Cardiac fibroblast (primary cell): ENCODE results near the gene TJP3.

Experiments
- DNase-seq, 2 donors: peaks; one replicate each; pipeline versions ENCODE4 v3.0.0 to v3.0.0-alpha.2; 2010; ENCODE audit warnings: low read depth in 2 of 2
- H3K4me3 ChIP-seq, 2 donors: replicated peaks in 1 of 2; 1 replicate in 1 of 2; 2 replicates in 1 of 2; pipeline ENCODE4 v1.5.1; 2011; ENCODE audit warnings: low read depth in 2 of 2, low read length in 2 of 2, mild to moderate bottlenecking in 2 of 2, moderate library complexity in 1 of 2
- TF ChIP-seq, protein P1 (sequence below): IDR thresholded peaks from one replicate; pipeline ENCODE4 v1.5.1; 2011; ENCODE audit warnings: low read depth, mild to moderate bottlenecking, low read length, inconsistent platforms

TJP3 gene

DNA sequence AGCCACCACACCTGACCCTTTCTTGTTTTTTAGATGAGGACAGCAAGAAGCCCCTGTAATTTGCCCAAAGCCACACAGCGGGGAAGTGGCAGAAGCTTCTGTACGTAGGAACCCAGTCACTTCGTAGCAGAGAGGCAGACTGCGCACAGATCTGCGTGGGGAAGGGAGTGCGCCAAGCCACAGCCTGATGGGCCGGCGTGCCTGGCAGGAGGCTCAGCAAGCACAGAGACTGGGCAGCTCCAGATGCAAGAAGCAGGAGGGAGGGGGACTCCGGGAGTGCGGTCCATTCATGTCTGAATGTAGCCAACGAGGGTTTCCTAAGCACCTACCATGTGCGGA lies 347 bp upstream of the TJP3 start:
- no peak for DNase-seq
- H3K4me3 ChIP-seq: no peak overlapping the region
- TF ChIP-seq, protein P1, sequence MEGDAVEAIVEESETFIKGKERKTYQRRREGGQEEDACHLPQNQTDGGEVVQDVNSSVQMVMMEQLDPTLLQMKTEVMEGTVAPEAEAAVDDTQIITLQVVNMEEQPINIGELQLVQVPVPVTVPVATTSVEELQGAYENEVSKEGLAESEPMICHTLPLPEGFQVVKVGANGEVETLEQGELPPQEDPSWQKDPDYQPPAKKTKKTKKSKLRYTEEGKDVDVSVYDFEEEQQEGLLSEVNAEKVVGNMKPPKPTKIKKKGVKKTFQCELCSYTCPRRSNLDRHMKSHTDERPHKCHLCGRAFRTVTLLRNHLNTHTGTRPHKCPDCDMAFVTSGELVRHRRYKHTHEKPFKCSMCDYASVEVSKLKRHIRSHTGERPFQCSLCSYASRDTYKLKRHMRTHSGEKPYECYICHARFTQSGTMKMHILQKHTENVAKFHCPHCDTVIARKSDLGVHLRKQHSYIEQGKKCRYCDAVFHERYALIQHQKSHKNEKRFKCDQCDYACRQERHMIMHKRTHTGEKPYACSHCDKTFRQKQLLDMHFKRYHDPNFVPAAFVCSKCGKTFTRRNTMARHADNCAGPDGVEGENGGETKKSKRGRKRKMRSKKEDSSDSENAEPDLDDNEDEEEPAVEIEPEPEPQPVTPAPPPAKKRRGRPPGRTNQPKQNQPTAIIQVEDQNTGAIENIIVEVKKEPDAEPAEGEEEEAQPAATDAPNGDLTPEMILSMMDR: no peak

DNA sequence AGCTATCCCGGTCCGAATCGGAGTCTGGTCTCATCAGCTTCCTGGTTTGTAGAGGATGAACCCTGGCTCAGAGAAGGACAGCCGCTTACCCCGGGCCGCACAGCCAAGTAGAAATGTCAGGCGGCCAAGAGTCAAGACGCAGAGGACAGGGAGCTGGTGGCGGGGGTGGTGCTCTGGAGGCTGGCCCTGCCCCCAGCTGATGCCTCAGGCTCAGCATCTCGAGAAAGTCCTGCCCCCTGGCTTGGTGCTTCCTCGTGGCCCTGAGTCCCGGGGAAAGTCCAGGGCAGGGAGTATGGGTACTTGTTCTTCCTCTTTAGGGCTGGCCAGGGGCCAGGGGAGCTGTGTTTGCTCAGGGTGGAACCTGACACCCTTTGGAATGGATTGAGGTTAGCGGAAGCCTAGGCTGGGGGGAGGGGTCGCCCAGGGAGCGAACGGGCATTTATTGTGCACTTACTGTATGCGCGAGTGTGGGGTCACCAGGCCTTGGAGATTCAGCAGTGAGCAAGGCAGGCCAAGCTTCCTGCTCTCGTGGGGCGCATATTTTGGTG lies 2.2 kb downstream of the TJP3 start:
- TF ChIP-seq, protein P1: no peak
- DNase-seq: peak; percentile 35 to 67
- H3K4me3 ChIP-seq: no peak overlapping the region

DNA sequence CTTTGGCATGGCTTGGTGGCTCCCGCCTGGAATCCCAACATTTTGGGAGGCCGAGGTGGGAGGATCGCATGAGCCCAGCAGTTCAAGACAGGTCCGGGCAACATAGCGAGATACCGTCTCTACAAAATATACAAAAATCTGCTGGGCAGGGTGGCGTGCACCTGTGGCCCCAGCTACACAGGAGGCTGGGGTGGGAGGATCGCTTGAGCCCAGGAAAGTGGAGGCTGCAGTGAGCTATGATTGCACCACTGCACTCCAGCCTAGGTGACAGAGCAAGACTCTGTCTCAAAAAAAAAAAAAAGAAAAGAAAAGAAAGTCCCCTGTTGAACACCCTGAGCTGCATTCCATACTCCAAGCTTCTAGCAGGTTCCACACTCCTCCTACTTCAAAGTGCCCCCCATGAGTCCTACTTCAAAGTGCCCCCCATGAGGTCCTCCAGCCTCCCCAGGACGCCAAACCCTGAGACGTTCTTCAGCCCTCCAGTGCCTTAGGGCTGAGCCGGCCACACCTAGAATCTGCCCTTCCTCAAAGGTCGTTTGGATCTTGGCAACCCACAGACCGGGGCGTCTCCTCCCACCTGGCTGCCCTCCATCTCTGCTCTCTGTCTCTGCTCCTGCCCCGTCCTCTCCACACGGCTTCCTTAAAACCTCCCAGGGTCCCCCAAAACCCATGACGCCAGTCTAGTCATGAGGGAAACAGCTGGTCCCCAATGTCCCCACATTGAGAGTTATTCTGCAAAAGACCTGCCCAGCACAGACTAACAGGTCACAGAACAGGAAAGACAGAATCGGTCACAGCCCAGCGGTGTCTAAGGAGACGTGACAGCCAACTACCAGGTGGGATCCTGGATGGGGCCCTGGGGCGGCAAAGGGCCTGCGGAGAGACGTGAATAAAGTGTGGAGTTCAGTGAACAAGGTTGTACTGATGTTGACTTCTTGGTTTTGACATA lies 4.8 kb downstream of the TJP3 start:
- TF ChIP-seq, protein P1: no peak
- H3K4me3 ChIP-seq: no peak overlapping the region
- DNase-seq: no peak

DNA sequence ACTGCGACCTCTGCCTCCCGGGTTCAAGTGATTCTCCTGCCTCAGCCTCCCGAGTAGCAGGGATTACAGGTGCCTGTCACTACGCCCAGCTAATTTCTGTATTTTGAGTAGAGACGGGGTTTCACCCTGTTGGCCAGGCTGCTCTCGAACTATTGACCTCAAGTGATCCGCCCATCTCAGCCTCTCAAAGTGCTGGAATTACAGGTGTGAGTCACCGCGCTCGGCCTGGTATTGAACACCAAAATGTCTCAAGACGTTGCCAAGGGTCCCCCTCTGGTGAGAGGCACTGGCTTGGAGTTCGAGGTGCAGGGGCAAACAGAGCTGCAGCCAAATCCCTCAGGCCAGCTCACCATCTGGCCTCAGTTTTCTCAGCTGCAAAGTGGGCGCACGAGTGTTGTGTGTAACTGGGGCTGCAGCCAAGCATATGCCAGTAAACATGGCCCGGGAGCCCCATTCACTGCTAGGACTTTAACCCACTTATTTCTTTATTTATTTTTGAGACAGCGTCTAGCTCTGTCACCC lies 8.0 kb downstream of the TJP3 start:
- no peak for DNase-seq
- H3K4me3 ChIP-seq: no peak overlapping the region
- TF ChIP-seq, protein P1: no peak

DNA sequence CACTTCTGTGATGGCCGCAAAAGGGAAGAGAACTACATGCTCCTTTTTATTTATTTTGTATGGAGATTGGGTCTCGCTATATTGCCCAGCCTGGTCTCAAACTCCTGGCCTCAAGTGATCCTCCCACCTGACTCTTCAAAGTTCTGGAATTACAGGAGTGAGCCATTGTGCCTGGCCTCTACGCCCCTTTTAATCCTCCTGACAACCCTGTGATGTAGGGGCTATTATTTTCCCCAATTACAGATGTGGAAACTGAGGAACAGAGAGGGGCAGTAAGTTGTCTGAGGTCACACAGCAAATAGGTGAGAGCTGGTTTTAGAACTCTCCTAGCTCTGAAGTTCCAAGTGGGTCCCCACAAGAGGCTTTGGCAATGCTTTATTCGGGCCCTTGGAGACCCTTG lies 11.7 kb downstream of the TJP3 start:
- TF ChIP-seq, protein P1: no peak
- DNase-seq: no peak
- H3K4me3 ChIP-seq: no peak overlapping the region

DNA sequence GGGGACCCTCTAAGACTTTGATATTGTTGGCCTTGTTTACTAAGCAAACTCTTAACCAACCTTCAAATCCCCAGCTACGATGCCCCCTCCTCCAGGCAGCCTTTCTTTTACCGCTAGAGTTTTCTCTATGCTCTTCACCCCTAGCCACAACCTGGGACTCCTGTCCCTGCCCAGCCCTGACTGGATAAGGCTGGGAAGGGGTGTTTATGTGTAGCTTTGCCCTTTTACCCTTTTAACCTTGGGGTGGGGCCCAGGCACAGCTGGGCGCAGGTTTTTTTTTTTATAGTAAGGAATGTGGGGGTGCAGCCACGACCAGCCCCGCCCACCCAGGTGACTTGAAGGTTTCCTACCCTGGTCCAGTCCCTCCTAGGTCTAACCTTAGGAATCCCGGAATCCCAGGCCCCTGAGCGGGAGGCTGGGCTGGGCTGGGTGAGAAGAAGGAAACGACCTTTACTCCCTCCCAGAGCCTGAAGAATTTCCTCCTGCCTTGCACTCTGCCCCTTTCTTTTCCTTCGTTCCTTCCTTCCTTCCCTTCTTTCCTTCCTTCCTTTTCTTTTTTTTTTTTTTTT lies 12.2 kb downstream of the TJP3 start:
- TF ChIP-seq, protein P1: no peak
- H3K4me3 ChIP-seq: no peak overlapping the region
- DNase-seq: no peak
